Measurements from ENCODE around the gene MYO10. TPM values are rescaled to one million over a fixed set of nuclear protein-coding genes. Genes with fewer than 3 reads are reported as not detected.

Gene MYO10
- total RNA-seq, 2 experiments from 2014 or later = 0.23 to 0.28 TPM

DNA sequence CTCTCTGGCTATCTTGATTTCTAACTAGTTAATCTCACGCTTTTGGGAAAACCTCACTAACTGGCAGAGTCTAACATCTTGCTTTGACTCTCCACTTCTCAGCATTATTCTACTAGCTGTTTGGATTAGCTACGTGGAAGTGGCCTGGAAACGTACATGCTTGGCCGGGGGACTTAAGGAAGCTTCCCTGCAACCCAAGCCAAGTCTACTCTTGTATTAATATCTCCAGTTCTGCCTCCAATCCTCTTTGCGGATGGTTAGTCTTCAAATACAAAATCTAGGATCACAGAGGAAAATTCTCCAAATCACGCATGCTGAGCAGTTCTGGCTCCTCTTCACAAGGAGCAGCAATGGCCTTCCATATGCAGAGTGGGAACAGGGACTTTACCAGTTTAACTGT, 267.5 kb downstream of the MYO10 start:
- DNase-seq (no peak), ATAC-seq (no peak)
- Mint-ChIP-seq H3K27me3 (no peaks in the 10 kb centered on the region), H3K36me3 (ENCODE audit: low read depth) (no peaks in the 10 kb centered on the region), H3K9me3 (ENCODE audit: low read depth) (no peaks in the 10 kb centered on the region), H3K4me1 (peaks cover 14% of the 10 kb centered on the region), H3K4me3 (no peak overlapping the region), H3K27ac (no peak overlapping the region)
- ChIA-PET POLR2A (no interaction called here), CTCF (interaction anchor here (0.8 to 4.0 kb wide), 3 partner anchors 57 to 184 kb away, joined by 3 to 16 read pairs (median 6); no protein-coding TSS in a partner anchor)
- intact Hi-C loops (cut with DNase I, micrococcal nuclease) = loop anchor here (5.0 kb wide), 2 partner anchors 116 to 181 kb away; no protein-coding TSS in a partner anchor

GRCh38 chr5:16668194-16668593, 267.9 kb downstream of the MYO10 start:
- ATAC-seq (no peak), DNase-seq (no peak)
- H3K4me1 Mint-ChIP-seq = peaks cover 10% of the 10 kb centered on the region
- H3K9me3 Mint-ChIP-seq (ENCODE audit: low read depth) = no peaks in the 10 kb centered on the region
- POLR2A ChIA-PET = no interaction called here
- no peak overlapping the region for H3K4me3 Mint-ChIP-seq
- no peaks in the 10 kb centered on the region for H3K27me3 Mint-ChIP-seq
- no peak overlapping the region for H3K27ac Mint-ChIP-seq
- H3K36me3 Mint-ChIP-seq (ENCODE audit: low read depth) = no peaks in the 10 kb centered on the region
- CTCF ChIA-PET = interaction anchor here (0.6 to 4.0 kb wide), 9 partner anchors 7 to 244 kb away, joined by 3 to 16 read pairs (median 4); no protein-coding TSS in a partner anchor
- intact Hi-C loops (cut with DNase I, micrococcal nuclease) = loop anchor here (5.0 kb wide), 2 partner anchors 116 to 181 kb away; no protein-coding TSS in a partner anchor

DNA sequence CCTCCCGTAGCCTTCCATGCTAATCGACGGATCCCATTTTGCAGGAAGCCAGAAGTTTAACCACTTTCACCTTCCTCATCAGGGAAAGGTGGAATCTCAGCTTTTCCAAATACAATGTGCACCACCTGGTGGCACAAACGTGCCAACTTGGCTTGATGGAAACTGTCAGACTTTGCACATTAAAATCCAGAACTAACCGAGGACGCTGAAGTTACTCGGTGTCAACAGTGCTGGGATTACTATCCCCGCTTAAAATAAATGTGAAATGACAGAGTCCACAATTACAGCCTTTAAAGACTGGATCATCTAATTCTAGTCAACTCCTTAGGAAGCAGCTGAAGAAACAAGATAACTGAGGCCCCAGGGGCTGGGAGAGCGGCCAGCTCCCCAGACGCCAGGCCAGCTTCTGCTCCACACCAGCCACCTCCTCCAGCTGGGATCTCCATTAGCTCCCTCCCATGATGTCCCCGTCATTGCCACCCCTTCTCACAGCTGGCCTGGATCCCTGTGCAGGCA, 269.1 kb downstream of the MYO10 start:
- intact Hi-C loops (cut with DNase I, micrococcal nuclease) = loop anchor here (1.0 to 5.0 kb wide), 4 partner anchors 115 to 506 kb away; no protein-coding TSS in a partner anchor
- no peaks in the 10 kb centered on the region for H3K27me3 Mint-ChIP-seq
- H3K36me3 Mint-ChIP-seq (ENCODE audit: low read depth) = no peaks in the 10 kb centered on the region
- peaks cover 3% of the 10 kb centered on the region for H3K4me1 Mint-ChIP-seq
- H3K27ac Mint-ChIP-seq = no peak overlapping the region
- H3K9me3 Mint-ChIP-seq (ENCODE audit: low read depth) = no peaks in the 10 kb centered on the region
- POLR2A ChIA-PET = interaction anchor here (0.6 kb wide), 1 partner anchor 251 kb away, joined by 11 read pairs; no protein-coding TSS in a partner anchor
- no peak overlapping the region for H3K4me3 Mint-ChIP-seq
- ATAC-seq (peak; percentile 70), DNase-seq (peak; percentile 52)
- CTCF ChIA-PET = interaction anchor here (1.0 to 4.0 kb wide), 11 partner anchors 8 to 245 kb away, joined by 3 to 16 read pairs (median 4); partner anchors contain the start of gene RETREG1

DNA sequence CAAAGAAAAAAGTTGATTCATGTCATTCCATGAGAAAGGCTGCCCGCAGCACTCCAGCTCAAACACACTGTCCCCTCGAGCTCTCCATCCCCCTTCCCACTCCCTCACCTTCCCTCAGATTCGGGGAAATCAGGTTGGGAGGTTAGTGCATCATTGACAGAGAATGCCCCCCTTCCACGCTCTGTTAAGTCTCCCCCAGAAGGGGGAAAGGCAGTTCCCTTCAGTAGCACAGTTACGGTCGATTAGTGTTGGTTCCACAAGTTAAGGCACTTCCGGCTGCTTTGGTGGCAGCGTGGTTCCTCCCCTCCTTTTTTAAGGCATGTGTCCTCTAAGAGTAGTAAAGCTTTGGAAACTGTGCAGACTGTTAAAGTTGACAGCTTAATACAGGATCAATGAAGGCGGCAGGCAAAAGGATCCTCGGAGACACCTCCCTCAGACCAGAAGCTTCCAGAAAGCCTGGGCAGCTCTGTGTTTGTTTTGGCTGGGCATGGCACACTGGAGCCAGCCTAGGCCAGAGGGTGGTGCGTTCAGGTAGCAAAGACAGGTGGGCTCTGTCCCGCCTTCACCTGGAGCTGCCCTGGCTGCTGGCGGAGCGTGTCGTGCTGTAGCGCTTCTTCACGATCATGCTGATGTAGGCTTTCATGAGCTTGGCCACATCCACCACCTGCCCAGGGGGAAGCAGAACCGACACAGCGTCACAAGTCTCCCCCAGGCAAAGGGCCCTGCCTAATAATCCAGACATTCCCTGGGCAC, 269.8 kb downstream of the MYO10 start:
- ChIA-PET CTCF (interaction anchor here (0.7 to 4.0 kb wide), 13 partner anchors 9 to 182 kb away, joined by 3 to 16 read pairs (median 4); partner anchors contain the start of gene RETREG1), POLR2A (no interaction called here)
- intact Hi-C loops (cut with DNase I, micrococcal nuclease) = loop anchor here (2.0 to 5.0 kb wide), 3 partner anchors 114 to 506 kb away; no protein-coding TSS in a partner anchor
- no peak for DNase-seq
- Mint-ChIP-seq H3K4me1 (peaks cover 3% of the 10 kb centered on the region), H3K4me3 (no peak overlapping the region), H3K27me3 (no peaks in the 10 kb centered on the region), H3K27ac (no peak overlapping the region), H3K36me3 (ENCODE audit: low read depth) (no peaks in the 10 kb centered on the region), H3K9me3 (ENCODE audit: low read depth) (no peaks in the 10 kb centered on the region)
- peak; percentile 42 for ATAC-seq

DNA sequence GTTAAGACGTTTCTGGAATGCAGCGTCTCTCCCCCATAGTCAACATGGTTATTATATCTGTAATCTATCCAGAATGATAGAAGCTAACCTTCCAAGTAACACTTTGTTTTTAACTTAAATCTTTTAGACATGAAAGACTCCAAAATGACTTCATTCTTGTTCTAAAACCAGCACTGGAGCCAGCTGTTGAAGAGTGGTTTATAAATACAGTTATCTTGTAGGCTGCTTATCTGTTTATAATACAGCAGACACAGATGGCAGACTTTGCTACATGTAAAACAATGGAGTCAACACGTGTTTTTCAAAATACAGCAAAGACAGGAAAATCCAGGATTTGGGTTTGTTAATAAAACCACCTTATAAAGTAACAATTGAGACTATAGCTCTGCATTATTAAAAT, 270.5 kb downstream of the MYO10 start:
- no peak overlapping the region for H3K27ac Mint-ChIP-seq
- no peak for DNase-seq
- H3K9me3 Mint-ChIP-seq (ENCODE audit: low read depth) = no peaks in the 10 kb centered on the region
- CTCF ChIA-PET = interaction anchor here (0.7 to 4.0 kb wide), 5 partner anchors 13 to 175 kb away, joined by 3 to 16 read pairs (median 4); no protein-coding TSS in a partner anchor
- peaks cover 3% of the 10 kb centered on the region for H3K4me1 Mint-ChIP-seq
- ATAC-seq = no peak
- POLR2A ChIA-PET = no interaction called here
- H3K27me3 Mint-ChIP-seq = no peaks in the 10 kb centered on the region
- H3K4me3 Mint-ChIP-seq = no peak overlapping the region
- H3K36me3 Mint-ChIP-seq (ENCODE audit: low read depth) = no peaks in the 10 kb centered on the region
- intact Hi-C loops (cut with DNase I, micrococcal nuclease) = loop anchor here (5.0 kb wide), 2 partner anchors 113 to 178 kb away; no protein-coding TSS in a partner anchor

GRCh38 chr5:16664368-16664767, 271.7 kb downstream of the MYO10 start:
- no peak overlapping the region for H3K27ac Mint-ChIP-seq
- H3K4me1 Mint-ChIP-seq = peaks cover 3% of the 10 kb centered on the region
- CTCF ChIA-PET = interaction anchor here (1.1 to 1.4 kb wide), 2 partner anchors 17 to 209 kb away, joined by 3 read pairs; no protein-coding TSS in a partner anchor
- ATAC-seq (no peak), DNase-seq (no peak)
- H3K27me3 Mint-ChIP-seq = no peaks in the 10 kb centered on the region
- no peaks in the 10 kb centered on the region for H3K9me3 Mint-ChIP-seq (ENCODE audit: low read depth)
- no peak overlapping the region for H3K4me3 Mint-ChIP-seq
- POLR2A ChIA-PET = no interaction called here
- intact Hi-C loops (cut with DNase I, micrococcal nuclease) = no loop called here
- no peaks in the 10 kb centered on the region for H3K36me3 Mint-ChIP-seq (ENCODE audit: low read depth)

DNA sequence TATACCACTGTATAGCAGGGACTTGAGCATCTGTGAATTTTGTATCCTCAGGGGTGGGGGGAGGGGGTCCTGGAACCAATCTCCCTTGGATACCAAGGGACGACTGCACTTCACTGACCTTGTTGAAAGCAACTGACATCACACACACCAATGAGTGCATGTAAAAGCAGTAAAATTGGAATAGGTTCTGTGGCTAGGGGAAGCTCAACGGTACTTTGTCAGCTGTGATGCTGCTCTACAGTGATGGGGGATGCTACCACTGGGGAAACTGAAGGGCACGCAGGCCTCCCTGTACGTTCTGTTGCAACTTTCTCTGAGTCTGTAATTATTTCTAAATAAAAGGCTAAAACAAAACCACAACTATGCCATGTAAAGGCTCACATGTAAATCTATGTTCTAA, 272.2 kb downstream of the MYO10 start:
- ATAC-seq (no peak), DNase-seq (no peak)
- Mint-ChIP-seq H3K27me3 (no peaks in the 10 kb centered on the region), H3K36me3 (ENCODE audit: low read depth) (no peaks in the 10 kb centered on the region), H3K9me3 (ENCODE audit: low read depth) (no peaks in the 10 kb centered on the region), H3K4me3 (no peak overlapping the region), H3K27ac (no peak overlapping the region), H3K4me1 (peaks cover 3% of the 10 kb centered on the region)
- CTCF ChIA-PET = interaction anchor here (1.4 kb wide), 1 partner anchor 209 kb away, joined by 3 read pairs; no protein-coding TSS in a partner anchor
- POLR2A ChIA-PET = no interaction called here
- intact Hi-C loops (cut with DNase I, micrococcal nuclease) = no loop called here

DNA sequence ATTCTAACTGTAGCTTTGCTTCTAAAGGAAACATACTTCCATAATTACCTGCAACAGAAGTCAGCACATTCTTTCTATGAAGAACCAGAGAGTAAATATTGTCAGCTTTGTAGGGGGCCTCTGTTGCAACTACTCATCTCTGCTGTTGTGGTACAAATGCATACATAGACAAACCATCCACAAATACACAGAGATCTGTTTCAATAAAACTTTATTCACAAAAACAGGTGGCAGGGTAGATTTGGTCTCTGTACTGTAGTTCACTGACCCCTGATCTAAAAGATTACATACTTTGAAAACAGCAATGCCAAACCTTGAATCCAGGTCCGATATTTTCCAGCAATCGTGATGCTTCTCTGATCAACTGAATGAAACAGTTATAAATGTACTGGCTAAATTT, 274.4 kb downstream of the MYO10 start:
- ATAC-seq (no peak), DNase-seq (no peak)
- Mint-ChIP-seq H3K4me1 (peaks cover 4% of the 10 kb centered on the region), H3K27ac (no peak overlapping the region), H3K4me3 (no peak overlapping the region), H3K9me3 (ENCODE audit: low read depth) (no peaks in the 10 kb centered on the region), H3K27me3 (no peaks in the 10 kb centered on the region), H3K36me3 (ENCODE audit: low read depth) (no peaks in the 10 kb centered on the region)
- POLR2A ChIA-PET = no interaction called here
- CTCF ChIA-PET = no interaction called here
- intact Hi-C loops (cut with DNase I, micrococcal nuclease) = no loop called here

DNA sequence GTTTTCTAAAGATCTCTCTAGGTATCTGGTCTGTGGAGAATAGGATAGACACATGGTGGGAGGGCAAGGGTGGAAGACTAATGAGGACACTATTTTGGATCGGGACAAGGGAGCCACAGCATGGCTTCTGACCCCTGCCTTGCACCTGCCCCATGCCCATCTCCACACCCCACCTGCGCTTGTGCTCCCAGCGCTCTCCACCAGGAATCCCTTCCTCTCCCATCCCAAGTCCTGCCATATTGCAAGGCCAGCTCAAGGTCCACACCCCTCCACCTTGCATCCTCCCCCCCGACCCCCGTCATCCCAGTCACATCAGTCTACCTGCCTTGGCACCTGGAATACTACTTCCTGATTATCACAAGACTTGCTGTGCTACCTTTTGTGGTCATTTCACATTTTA, 275.1 kb downstream of the MYO10 start:
- ChIA-PET POLR2A (no interaction called here), CTCF (no interaction called here)
- intact Hi-C loops (cut with DNase I, micrococcal nuclease) = no loop called here
- Mint-ChIP-seq H3K9me3 (ENCODE audit: low read depth) (no peaks in the 10 kb centered on the region), H3K4me1 (peaks cover 2% of the 10 kb centered on the region), H3K36me3 (ENCODE audit: low read depth) (no peaks in the 10 kb centered on the region), H3K27ac (no peak overlapping the region), H3K27me3 (no peaks in the 10 kb centered on the region), H3K4me3 (no peak overlapping the region)
- ATAC-seq (no peak), DNase-seq (no peak)

DNA sequence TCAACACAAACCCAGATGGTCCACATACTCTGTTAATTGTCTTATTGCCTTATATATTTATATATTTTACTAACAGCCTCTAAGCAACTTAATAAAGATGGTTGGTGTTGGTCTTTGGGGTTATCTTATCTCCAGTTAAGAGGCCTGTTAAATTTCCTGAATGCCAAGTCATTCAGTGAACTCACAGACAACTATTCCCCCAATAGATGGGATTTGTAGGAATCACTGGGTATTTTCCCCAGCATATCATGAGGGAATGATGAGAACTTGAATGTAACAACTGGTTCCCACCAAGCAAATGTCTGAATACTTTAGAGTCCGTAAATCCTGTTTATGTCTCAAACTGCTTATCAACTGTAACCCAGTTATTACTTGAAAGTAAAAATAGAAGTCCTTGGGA, 276.6 kb downstream of the MYO10 start:
- Mint-ChIP-seq H3K27ac (no peak overlapping the region), H3K4me1 (peaks cover 9% of the 10 kb centered on the region), H3K36me3 (ENCODE audit: low read depth) (no peaks in the 10 kb centered on the region), H3K4me3 (no peak overlapping the region), H3K9me3 (ENCODE audit: low read depth) (no peaks in the 10 kb centered on the region), H3K27me3 (no peaks in the 10 kb centered on the region)
- intact Hi-C loops (cut with DNase I, micrococcal nuclease) = loop anchor here in 1 of 2 experiments (5.0 kb wide), 1 partner anchor 42 kb away; the partner anchor contains the start of gene RETREG1
- no peak for DNase-seq
- POLR2A ChIA-PET = no interaction called here
- ATAC-seq = no peak
- CTCF ChIA-PET = no interaction called here

DNA sequence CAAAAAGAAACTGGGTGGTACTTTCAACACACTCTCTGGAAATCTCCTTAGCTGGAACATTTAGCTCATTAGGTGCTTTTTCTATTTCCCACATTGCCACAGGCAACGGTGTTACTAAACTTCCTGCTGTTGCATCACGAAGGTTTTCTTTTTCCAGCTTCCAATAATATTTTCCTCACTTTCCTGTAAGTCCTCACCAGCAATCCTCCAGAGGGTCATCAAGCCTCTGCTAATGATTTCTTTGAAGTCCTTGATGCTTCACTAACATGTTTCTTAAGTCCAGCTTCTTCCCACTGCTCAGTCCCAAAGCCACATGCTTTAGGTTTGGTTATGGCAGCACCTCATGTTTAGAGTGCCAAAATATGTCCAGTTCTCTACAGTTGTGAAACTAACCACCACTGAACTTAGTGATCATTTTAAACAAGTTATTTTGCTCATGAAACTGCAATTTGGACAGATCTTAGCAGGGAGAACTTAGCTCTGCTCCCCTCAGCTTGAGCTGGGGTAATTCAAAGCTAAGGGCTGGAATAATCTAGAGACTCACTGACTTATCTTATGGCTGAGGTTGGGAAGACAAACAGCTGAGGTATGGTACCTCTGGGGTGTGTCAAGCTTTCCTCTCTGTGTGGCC, 279.4 kb downstream of the MYO10 start:
- ATAC-seq (no peak), DNase-seq (no peak)
- ChIA-PET CTCF (interaction anchor here (0.6 to 1.3 kb wide), 3 partner anchors 16 to 758 kb away, joined by 3 to 6 read pairs (median 3); no protein-coding TSS in a partner anchor), POLR2A (no interaction called here)
- H3K9me3 Mint-ChIP-seq (ENCODE audit: low read depth) = no peaks in the 10 kb centered on the region
- no peaks in the 10 kb centered on the region for H3K36me3 Mint-ChIP-seq (ENCODE audit: low read depth)
- H3K27me3 Mint-ChIP-seq = no peaks in the 10 kb centered on the region
- peaks cover 12% of the 10 kb centered on the region for H3K4me1 Mint-ChIP-seq
- no peak overlapping the region for H3K4me3 Mint-ChIP-seq
- intact Hi-C loops (cut with DNase I, micrococcal nuclease) = loop anchor here in 1 of 2 experiments (5.0 kb wide), 1 partner anchor 39 kb away; the partner anchor contains the start of gene RETREG1
- no peak overlapping the region for H3K27ac Mint-ChIP-seq
